K562 treated with DMSO at 1 percent for 12 hours (cell line): ENCODE data around the gene CLDN7. TPM values are rescaled to one million over a fixed set of nuclear protein-coding genes. Genes with fewer than 3 reads are reported as not detected.

Experiments
- total RNA-seq: library from RNA; unstranded; fragments of 300-600 nt; gene quantifications from 2 replicates; pipeline ENCODE4 v1.2.3, GENCODE V29; 2022; ENCODE audit not compliant: insufficient read depth

CLDN7 gene
- 15.9 and 34.5 TPM in 2 replicates for total RNA-seq

DNA sequence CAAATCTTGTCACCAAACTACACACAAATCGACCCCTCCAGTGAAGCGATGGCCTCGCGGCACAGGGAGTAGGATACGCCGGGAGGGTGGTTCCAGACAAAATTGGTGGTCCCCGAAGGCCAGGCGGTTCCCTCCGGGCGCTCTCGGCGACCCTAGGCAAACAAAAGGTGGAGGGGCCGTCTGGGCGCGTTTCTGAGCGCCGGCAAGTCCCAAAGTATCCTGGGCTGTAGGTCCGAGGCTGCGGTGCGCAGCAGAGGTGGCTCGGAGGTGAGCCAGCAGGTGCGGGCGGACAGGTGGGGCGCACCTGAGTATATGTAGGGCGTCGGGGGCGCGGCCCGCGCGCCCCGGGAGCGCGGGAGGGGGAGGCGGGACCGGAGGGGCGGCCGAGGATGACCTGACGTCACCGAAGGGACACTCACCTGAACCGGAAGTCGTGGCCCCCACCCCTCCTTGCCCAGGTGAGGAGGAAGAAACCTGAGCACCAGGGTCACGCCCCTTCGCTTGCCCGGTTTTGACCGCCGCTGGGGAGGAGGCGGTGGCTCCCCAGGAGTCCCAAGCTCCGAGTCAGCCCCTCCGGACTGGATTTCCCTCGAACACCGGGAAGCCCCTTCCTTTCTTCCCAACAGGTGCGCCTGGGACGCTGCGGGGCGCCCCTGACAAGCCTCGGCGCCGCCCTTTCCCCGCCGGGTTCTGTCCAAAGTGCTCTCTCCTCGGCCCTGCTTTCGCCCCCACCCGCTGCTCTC lies at the start of gene CLDN7:
Gene CLDN7, minus strand, starts transcription at position 287 of the 743 bp plus-strand sequence. CDS start 435 bp downstream, outside the sequence.

DNA sequence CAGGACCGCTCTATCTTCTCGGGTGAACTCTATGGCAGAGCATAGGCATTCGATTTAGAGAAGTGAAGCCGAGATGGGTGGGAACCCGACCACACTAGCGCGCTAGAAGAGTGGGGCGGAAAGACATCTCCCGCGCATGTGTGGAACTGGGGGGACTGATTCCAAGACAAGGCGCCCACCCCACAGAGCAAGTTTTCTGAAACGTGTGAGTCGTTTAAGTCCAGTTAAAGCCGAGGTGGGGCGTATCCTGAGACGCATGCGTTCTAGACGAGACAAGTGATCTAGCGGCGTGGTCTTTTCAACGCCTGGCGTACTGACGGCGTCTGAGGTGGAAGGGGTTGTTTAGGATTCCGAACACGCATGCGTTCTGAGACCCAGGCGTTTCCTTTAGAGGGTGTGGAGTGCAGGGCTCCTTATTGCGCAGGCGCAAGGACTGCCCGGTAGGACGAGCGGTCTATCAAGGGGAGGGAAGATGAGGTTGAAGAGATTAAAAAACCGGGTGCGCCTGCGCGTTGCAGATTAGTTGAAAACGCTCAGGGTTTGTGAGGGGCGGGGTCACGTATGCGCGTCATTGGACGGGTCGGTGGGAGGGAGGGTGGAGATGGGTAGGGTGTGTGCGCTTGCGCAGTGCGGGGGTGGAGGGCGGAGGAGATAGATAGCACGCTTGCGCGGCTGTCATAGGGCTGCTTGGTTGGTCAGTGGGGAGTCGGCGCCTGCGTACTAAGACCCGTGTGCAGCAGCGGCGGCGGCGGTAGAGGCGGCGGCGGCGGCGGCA lies 44.8 kb upstream of the CLDN7 start, which contains the start of gene EIF5A:
Gene EIF5A, plus strand, starts transcription at position 718 of the 775 bp plus-strand sequence. CDS start 2,008 bp downstream, outside the sequence.

DNA sequence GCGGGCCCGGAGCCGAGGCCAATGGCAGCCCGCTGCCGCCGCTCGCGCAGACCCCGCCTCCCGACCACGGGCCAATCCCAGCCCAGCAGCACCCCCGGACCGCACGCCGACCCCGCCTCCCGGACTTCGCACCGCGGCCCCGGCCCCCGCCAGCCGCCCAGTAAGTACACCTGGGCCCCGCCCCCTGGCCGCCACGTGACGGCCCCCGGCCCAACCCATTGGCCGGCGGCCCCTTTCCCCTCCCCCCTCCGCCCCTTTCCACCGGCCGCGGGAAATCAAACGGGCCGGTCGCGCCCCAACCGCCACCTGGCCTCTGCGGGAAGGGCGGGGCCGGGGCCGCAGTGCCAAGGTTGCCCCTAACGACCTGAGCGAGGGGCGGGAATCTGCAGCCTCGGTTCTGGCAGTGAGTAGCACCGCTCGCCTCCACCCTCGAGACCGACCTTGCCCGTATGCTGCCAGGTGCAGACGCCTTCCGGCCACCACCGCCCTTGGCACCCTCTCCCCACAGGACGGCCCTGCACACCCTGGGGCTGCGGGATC lies 32.4 kb upstream of the CLDN7 start, which contains the start of gene YBX2:
Gene YBX2, minus strand, starts transcription at position 26 of the 540 bp plus-strand sequence. CDS start 139 bp downstream, outside the sequence.

DNA sequence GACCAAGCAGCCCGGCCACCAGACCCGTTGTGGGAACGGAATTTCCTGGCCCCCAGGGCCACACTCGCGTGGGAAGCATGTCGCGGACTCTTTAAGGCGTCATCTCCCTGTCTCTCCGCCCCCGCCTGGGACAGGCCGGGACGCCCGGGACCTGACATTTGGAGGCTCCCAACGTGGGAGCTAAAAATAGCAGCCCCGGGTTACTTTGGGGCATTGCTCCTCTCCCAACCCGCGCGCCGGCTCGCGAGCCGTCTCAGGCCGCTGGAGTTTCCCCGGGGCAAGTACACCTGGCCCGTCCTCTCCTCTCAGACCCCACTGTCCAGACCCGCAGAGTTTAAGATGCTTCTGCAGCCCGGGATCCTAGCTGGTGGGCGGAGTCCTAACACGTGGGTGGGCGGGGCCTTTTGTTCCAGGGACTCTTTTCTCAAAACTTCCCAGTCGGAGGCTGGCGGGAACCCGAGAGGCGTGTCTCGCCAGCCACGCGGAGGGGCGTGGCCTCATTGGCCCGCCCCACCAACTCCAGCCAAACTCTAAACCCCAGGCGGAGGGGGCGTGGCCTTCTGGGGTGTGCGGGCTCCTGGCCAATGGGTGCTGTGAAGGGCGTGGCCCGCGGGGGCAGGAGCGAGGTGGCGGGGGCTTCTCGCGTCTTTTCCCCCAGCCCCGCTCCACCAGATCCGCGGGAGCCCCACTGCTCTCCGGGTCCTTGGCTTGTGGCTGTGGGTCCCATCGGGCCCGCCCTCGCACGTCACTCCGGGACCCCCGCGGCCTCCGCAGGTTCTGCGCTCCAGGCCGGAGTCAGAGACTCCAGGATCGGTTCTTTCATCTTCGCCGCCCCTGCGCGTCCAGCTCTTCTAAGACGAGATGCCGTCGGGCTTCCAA lies 19.0 kb upstream of the CLDN7 start, which contains the start of gene SLC2A4:
Gene SLC2A4, plus strand, starts transcription at position 645 of the 879 bp plus-strand sequence. Its CDS starts 217 bp downstream, at position 862.

GRCh38 chr17:7252176-7253043 lies 9.9 kb downstream of the CLDN7 start, which contains the start of gene ELP5:
Gene ELP5, plus strand, starts transcription at chr17:7252215. Its CDS starts 336 bp downstream, at chr17:7252551.

GRCh38 chr17:7251661-7252175 lies 10.6 kb downstream of the CLDN7 start, which contains the start of gene CTDNEP1:
Gene CTDNEP1, minus strand, starts transcription at chr17:7251734. Its CDS starts 438 bp downstream, at chr17:7251296.

DNA sequence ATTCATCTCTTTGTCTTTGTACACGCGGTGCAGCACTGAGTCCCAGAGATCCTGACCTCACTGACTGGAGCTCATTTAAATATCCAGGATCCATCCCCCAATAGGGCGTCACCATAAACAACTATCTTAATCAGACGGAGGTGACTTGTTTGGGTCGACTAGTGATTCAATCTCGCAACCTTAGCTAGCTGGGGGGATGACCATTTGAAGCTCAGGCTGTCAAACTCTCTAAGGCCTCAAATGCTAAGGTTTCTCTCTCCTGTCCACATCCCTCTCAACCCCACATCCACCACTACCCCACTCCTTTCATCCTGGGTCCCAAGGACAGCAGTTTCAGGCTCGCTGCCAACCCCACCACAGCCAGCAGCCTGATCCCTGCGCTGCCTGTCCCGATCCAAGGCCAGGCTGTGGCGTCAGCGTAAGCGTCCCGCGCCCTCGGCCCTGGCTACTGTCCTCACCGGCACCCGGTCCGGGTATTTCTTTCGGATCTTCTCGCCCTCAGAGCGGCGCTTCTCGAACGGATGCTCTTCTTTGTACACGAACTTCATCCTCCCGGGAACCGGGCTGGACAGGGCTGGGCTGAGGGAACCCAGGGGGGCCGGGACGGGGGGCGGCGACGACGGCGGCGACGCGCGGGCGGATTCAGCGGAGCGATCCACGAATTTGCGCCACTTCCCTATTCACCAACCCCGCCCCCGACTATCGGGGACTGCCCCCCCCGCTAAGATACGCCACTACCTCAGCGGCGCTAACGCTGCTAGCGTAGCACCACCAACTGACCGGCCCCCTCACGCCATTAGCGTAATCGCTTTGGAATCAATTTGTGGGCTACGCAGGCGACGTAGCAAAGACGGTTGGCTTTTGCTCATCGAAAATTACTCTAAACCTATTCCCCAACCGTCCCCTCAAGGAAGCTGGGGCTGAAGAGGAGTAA lies 20.2 kb downstream of the CLDN7 start, which contains the start of gene GABARAP:
Gene GABARAP, minus strand, starts transcription at position 667 of the 934 bp plus-strand sequence. Its CDS starts 119 bp downstream, at position 548.

DNA sequence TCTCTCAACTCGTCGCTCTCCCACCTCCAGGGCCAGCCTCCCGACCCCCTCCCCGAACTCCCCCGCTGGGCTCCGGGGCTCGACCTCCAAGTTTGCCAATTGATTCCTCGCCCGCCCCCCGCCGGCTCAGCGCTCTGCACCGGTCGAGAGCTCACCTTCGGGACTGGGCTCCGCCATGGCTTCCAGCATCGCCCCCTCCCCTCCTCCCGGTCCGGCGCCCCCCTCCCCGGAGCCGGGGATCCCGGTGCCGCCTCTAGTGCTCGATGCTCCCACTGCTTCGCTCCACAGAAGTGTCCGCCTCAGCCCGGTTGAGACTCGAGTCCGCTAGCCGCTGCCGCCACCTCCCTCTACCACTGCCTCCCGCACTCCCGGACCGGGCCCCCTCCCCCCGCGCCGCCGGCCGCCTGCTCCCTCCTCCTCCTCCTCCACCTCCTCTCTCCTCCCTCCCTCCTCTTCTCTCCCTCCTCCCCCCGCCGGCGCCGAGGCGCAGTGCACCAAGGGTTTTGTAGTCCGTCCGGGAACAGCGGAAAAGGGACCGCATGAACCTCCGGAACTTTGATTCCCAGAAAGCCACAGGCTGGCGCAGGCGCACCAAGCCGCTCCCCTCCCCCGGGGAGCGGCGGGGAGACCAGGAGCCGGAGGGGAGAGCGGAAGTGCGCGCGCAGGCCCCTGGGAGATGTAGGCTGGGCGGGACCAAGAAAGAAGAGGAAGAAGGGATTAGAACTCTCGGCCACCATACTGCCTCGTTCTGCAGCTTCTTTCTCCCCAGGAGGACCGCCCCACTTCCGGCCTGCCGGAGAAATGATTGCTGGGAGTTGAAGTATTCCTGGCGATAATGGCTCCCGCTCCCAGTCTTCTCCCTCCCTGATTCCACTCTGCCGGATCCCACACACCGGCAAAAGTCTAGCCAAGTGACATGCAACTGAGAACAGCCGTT lies 22.9 kb downstream of the CLDN7 start, which contains the start of gene PHF23:
Gene PHF23, minus strand, starts transcription at position 367 of the 937 bp plus-strand sequence. Its CDS starts 178 bp downstream, at position 189.

DNA sequence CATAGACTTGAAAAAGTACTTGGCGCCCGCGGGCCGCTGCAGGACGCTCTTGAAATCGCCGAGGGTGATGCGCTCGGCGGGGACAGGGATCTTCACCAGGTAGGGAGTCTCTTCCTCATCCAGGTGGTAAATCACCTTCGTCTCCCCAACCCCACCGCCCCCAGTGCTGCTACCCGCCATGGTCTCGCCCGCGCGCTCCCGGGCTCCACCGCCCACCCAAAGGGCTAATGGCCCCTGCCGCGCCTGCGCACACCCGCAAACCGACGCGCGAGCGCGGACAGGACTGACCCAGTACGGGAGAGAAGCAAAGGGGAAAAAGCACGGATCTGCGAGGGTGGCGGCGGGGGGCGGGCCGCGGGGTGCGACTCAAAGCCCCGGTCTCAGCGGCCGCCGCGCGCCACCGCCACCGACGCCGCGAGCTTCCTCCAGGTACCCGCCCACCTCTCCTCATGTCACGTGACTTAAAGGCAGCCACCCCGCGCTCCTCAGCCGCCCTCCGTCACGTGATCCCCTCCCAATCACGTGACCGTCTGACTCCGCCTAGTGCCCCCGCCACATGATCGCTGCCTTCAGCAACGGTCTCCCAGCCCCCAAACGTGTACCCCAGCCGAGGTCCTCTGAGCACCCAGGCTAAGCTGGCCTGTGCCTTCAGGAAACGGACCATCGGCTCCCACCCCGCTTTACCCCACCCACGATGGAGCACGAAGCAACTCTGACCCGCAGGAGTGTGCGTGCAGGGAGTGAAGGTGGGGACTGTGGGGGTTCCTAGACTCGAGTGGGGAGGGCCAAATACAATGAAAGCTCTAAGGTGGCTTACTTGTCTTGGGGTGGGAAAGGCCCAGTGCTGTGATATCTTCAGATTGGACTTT lies 28.0 kb downstream of the CLDN7 start, which contains the start of gene DVL2:
Gene DVL2, minus strand, starts transcription at position 435 of the 869 bp plus-strand sequence. Its CDS starts 255 bp downstream, at position 180.

GRCh38 chr17:7219812-7220592 lies 42.3 kb downstream of the CLDN7 start, which contains the start of the genes ACADVL and DLG4:
Gene ACADVL, plus strand, starts transcription at chr17:7219938. Its CDS starts 47 bp downstream, at chr17:7219985.
Gene DLG4, minus strand, starts transcription at chr17:7219836.

Other genes with a start within 250 kb of the CLDN7 start
- gene RNASEK, start 249.9 kb downstream of the CLDN7 start, total RNA-seq: 299 and 329 TPM in 2 replicates
- gene BCL6B, start 239.4 kb downstream of the CLDN7 start, total RNA-seq: 0.22 and 0.97 TPM in 2 replicates
- 5.3 and 5.5 TPM in 2 replicates for gene SLC16A13, start 226.5 kb downstream of the CLDN7 start, total RNA-seq
- gene SLC16A11, start 218.4 kb downstream of the CLDN7 start, total RNA-seq: not detected in 2 replicates
- not detected in 2 replicates for gene CLEC10A, start 182.2 kb downstream of the CLDN7 start, total RNA-seq
- gene ASGR2, start 147.7 kb downstream of the CLDN7 start, total RNA-seq: not detected in 2 replicates
- gene ASGR1, start 83.1 kb downstream of the CLDN7 start, total RNA-seq: not detected in 2 replicates
- gene DLG4, start 42.6 kb downstream of the CLDN7 start, total RNA-seq: 2.6 and 2.8 TPM in 2 replicates
- 256 and 286 TPM in 2 replicates for gene ACADVL, start 42.5 kb downstream of the CLDN7 start, total RNA-seq
- 32.1 and 61.1 TPM in 2 replicates for gene DVL2, start 28.0 kb downstream of the CLDN7 start, total RNA-seq
- gene PHF23, start 23.0 kb downstream of the CLDN7 start, total RNA-seq: 23.0 and 29.8 TPM in 2 replicates
- 233 and 263 TPM in 2 replicates for gene GABARAP, start 20.0 kb downstream of the CLDN7 start, total RNA-seq
- gene CTDNEP1, start 10.7 kb downstream of the CLDN7 start, total RNA-seq: 60.4 and 70.5 TPM in 2 replicates
- 55.2 and 59.1 TPM in 2 replicates for gene ELP5, start 10.3 kb downstream of the CLDN7 start, total RNA-seq
- not detected in 2 replicates for gene SLC2A4, start 19.2 kb upstream of the CLDN7 start, total RNA-seq
- gene YBX2, start 32.2 kb upstream of the CLDN7 start, total RNA-seq: not detected in 2 replicates
- 279 and 294 TPM in 2 replicates for gene EIF5A, start 45.1 kb upstream of the CLDN7 start, total RNA-seq
- 43.1 and 74.6 TPM in 2 replicates for gene GPS2, start 52.9 kb upstream of the CLDN7 start, total RNA-seq
- gene NEURL4, start 66.9 kb upstream of the CLDN7 start, total RNA-seq: 7.2 and 16.1 TPM in 2 replicates
- gene ACAP1, start 74.1 kb upstream of the CLDN7 start, total RNA-seq: 2.4 and 3.7 TPM in 2 replicates
- 4.2 and 6.3 TPM in 2 replicates for gene KCTD11, start 89.7 kb upstream of the CLDN7 start, total RNA-seq
- gene TMEM95, start 92.7 kb upstream of the CLDN7 start, total RNA-seq: not detected in 2 replicates
- 4.7 and 6.0 TPM in 2 replicates for gene TNK1, start 118.6 kb upstream of the CLDN7 start, total RNA-seq
- gene PLSCR3, start 132.0 kb upstream of the CLDN7 start, total RNA-seq: 7.2 and 9.4 TPM in 2 replicates
- gene TMEM256, start 141.6 kb upstream of the CLDN7 start, total RNA-seq: 43.4 and 76.9 TPM in 2 replicates
- gene NLGN2, start 145.4 kb upstream of the CLDN7 start, total RNA-seq: 4.4 and 13.0 TPM in 2 replicates
- not detected in 2 replicates for gene SPEM1, start 157.8 kb upstream of the CLDN7 start, total RNA-seq
- not detected in 2 replicates for gene SPEM2, start 163.1 kb upstream of the CLDN7 start, total RNA-seq
- not detected in 2 replicates for gene SPEM3, start 166.4 kb upstream of the CLDN7 start, total RNA-seq
- 12.3 and 12.6 TPM in 2 replicates for gene TMEM102, start 173.0 kb upstream of the CLDN7 start, total RNA-seq
- gene FGF11, start 177.0 kb upstream of the CLDN7 start, total RNA-seq: 3.8 and 6.1 TPM in 2 replicates
- gene CHRNB1, start 182.6 kb upstream of the CLDN7 start, total RNA-seq: 10.1 and 10.9 TPM in 2 replicates
- gene ZBTB4, start 217.2 kb upstream of the CLDN7 start, total RNA-seq: 1.2 and 5.1 TPM in 2 replicates
- gene SLC35G6, start 219.0 kb upstream of the CLDN7 start, total RNA-seq: not detected in 2 replicates
- 19.1 and 87.4 TPM in 2 replicates for gene POLR2A, start 221.9 kb upstream of the CLDN7 start, total RNA-seq